ENCODE data around the gene FLNA.
A peak's percentile ranks its signal among the peaks of the same experiment; 100 is the strongest.

The FLNA gene

GRCh38 chrX:154378799-154379568 lies 4.5 kb upstream of the FLNA start, which contains the start of gene EMD:
Gene EMD (plus strand): TSS chrX:154379295. CDS start chrX:154379485, 190 bp downstream.
- Histone ChIP-seq H3F3A (ENCODE audit: insufficient read depth, low read length) (no peaks in the 10 kb centered on the region), H2AFZ (ENCODE audit: low read length) (no peak within 1 kb of the TSS), H3K9me2 (ENCODE audit: low read depth, low read length) (no peaks in the 10 kb centered on the region), H3K4me3 (ENCODE audit: low read depth, low read length, poor library complexity, severe bottlenecking) (peak within 1 kb of the TSS; percentile 90), H3K4me2 (ENCODE audit: low read length) (peak within 1 kb of the TSS; percentile 84), H3K9ac (ENCODE audit: low read length) (peak within 1 kb of the TSS; percentile 96), H3K27me3 (ENCODE audit: insufficient read depth, low read length) (no peaks in the 10 kb centered on the region), H3K79me2 (ENCODE audit: insufficient read depth, low read length) (no peaks in the 10 kb centered on the region; the same call in 1 of the 2 replicates), H3K4me1 (ENCODE audit: insufficient read depth, low read length, severe bottlenecking) (peaks cover 29% of the 10 kb centered on the region), H3K27ac (ENCODE audit: low read depth, low read length, poor library complexity, severe bottlenecking) (peak within 1 kb of the TSS; percentile 61), H3K36me3 (ENCODE audit: insufficient read depth, low read length) (peaks cover 8% of the 10 kb centered on the region), H4K20me1 (ENCODE audit: insufficient read depth, low read length) (no peaks in the 10 kb centered on the region), H3K9me3 (ENCODE audit: low read length) (no peaks in the 10 kb centered on the region)
- TF ChIP-seq CTCF (IDR thresholded peaks at IDR 0.05; ENCODE audit: low read length) (no peak), EZH2 (IDR thresholded peaks at IDR 0.05; ENCODE audit: borderline replicate concordance, low read length) (no peak)

GRCh38 chrX:154378059-154378798 lies 3.8 kb upstream of the FLNA start:
- Histone ChIP-seq H3K9me3 (ENCODE audit: low read length) (no peaks in the 10 kb centered on the region), H2AFZ (ENCODE audit: low read length) (no peak overlapping the region), H3K27ac (ENCODE audit: low read depth, low read length, poor library complexity, severe bottlenecking) (peak overlapping the region; percentile 61), H3K9me2 (ENCODE audit: low read depth, low read length) (no peaks in the 10 kb centered on the region), H3K4me2 (ENCODE audit: low read length) (peak overlapping the region; percentile 84), H3K9ac (ENCODE audit: low read length) (peak overlapping the region; percentile 84), H3K36me3 (ENCODE audit: insufficient read depth, low read length) (peaks cover 8% of the 10 kb centered on the region), H4K20me1 (ENCODE audit: insufficient read depth, low read length) (no peaks in the 10 kb centered on the region), H3K4me3 (ENCODE audit: low read depth, low read length, poor library complexity, severe bottlenecking) (peak overlapping the region; percentile 60), H3K79me2 (ENCODE audit: insufficient read depth, low read length) (no peaks in the 10 kb centered on the region; the same call in 1 of the 2 replicates), H3K27me3 (ENCODE audit: insufficient read depth, low read length) (no peaks in the 10 kb centered on the region), H3K4me1 (ENCODE audit: insufficient read depth, low read length, severe bottlenecking) (peaks cover 36% of the 10 kb centered on the region), H3F3A (ENCODE audit: insufficient read depth, low read length) (no peaks in the 10 kb centered on the region)
- peak; percentile 6; the same call in 1 of the 2 replicates for TF ChIP-seq CTCF (IDR thresholded peaks at IDR 0.05; ENCODE audit: low read length)
- TF ChIP-seq EZH2 (IDR thresholded peaks at IDR 0.05; ENCODE audit: borderline replicate concordance, low read length), result no peak

GRCh38 chrX:154376774-154377173 lies 2.3 kb upstream of the FLNA start:
- Histone ChIP-seq H4K20me1 (ENCODE audit: insufficient read depth, low read length) (no peaks in the 10 kb centered on the region), H3K4me2 (ENCODE audit: low read length) (no peak overlapping the region), H3K79me2 (ENCODE audit: insufficient read depth, low read length) (no peaks in the 10 kb centered on the region; the same call in 1 of the 2 replicates), H3K27ac (ENCODE audit: low read depth, low read length, poor library complexity, severe bottlenecking) (no peak overlapping the region), H3K9me2 (ENCODE audit: low read depth, low read length) (no peaks in the 10 kb centered on the region), H3K4me3 (ENCODE audit: low read depth, low read length, poor library complexity, severe bottlenecking) (no peak overlapping the region), H3K9ac (ENCODE audit: low read length) (no peak overlapping the region), H2AFZ (ENCODE audit: low read length) (no peak overlapping the region), H3K4me1 (ENCODE audit: insufficient read depth, low read length, severe bottlenecking) (peaks cover 51% of the 10 kb centered on the region), H3F3A (ENCODE audit: insufficient read depth, low read length) (no peaks in the 10 kb centered on the region), H3K36me3 (ENCODE audit: insufficient read depth, low read length) (peaks cover 8% of the 10 kb centered on the region), H3K27me3 (ENCODE audit: insufficient read depth, low read length) (no peaks in the 10 kb centered on the region), H3K9me3 (ENCODE audit: low read length) (no peaks in the 10 kb centered on the region)
- TF ChIP-seq EZH2 (IDR thresholded peaks at IDR 0.05; ENCODE audit: borderline replicate concordance, low read length), result no peak
- TF ChIP-seq CTCF (IDR thresholded peaks at IDR 0.05; ENCODE audit: low read length), result no peak

Measured in OCI-LY1 (cell line).